ENCODE measurements around the gene PREPL. TPM values are rescaled to one million over a fixed set of nuclear protein-coding genes. Genes with fewer than 3 reads are reported as not detected.

The PREPL gene
- total and polyA plus RNA-seq, 9 donors, result 19.5 to 85.5 (median 58.6) TPM

DNA sequence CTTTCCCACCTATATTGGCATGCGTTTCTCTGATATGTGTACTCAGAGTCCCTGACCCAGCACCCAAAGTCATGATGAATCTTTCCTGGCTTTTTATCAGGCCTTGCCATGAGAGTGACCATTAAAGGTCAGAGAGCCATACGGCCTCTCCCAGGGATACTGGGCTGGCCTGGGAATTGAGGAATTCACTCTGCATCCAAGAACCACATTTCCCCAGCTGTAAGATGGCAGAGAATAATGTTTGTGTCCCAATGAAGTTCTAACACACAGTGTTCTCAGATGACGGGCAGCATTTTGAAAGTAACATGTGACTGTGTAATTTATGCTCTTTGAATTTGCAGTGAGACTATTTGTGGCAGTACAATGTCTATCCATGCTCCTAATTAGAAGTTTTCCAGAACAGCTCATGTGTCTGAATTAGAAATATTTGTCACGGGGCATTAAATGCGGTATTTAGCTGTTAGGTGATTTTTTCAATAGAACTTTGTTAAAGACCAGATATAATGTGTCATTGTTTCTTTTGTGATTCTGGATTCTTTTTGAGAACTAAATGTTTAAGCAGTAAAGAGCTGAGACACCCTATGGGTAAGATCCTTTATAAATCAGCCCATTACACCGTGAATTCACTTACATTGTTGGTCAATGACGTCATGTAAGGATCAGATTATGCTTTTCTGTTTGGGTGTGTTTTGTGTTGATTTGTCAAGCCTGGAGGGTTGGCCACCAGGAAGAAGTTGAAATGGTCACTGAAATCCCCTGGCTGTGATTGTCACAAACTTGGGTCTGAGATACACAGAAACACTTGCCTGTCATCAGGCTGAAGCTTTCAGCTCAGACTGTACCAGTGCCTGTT, 93.3 kb downstream of the PREPL start:
- no peak overlapping the region for H3K27ac ChIP-seq
- WGBS, 3 donors, result 58 to 69% (median 62%) methylated on average over 7 of the region's 7 CpGs

More for the DNA sequence above, 93.3 kb downstream of the PREPL start:
- no peak overlapping the region for H3K4me3 ChIP-seq
- intact Hi-C loops (cut with DNase I), result no loop called here
- H3K27me3 ChIP-seq, result no peaks in the 10 kb centered on the region
- H3K4me1 ChIP-seq (ENCODE audit: insufficient read depth), result no peaks in the 10 kb centered on the region
- no peak for TF ChIP-seq POLR2A (IDR thresholded peaks at IDR 0.05)
- TF ChIP-seq EP300 (IDR thresholded peaks at IDR 0.05), result peak; percentile 47
- DNase-seq, result no peak
- H3K9me3 ChIP-seq, result no peaks in the 10 kb centered on the region
- no peaks in the 10 kb centered on the region for H3K36me3 ChIP-seq

Other genes with a start within 250 kb of the PREPL start
- 10 to 100 TPM; 31.2 to 43.4 (median 35.7) TPM for gene PPM1B, start 192.6 kb downstream of the PREPL start, total RNA-seq
- gene PPM1B, start 192.6 kb downstream of the PREPL start, polyA plus RNA-seq, result 10 to 100 TPM; 27.6 to 35.8 TPM
- gene SLC3A1, start 86.0 kb downstream of the PREPL start, total RNA-seq, result 1 to 10 TPM in 1 of 7 donors, under 1 TPM in 5, not detected in 1; 0.17 to 1.2 (median 0.34) TPM
- gene SLC3A1, start 86.0 kb downstream of the PREPL start, polyA plus RNA-seq, result under 1 TPM in 1 of 2 donors, not detected in 1; 0.41 TPM
- gene CAMKMT, start 453 bp upstream of the PREPL start, total RNA-seq, result 10 to 100 TPM in 2 of 7 donors, 1 to 10 TPM in 5; 6.5 to 10.7 (median 9.3) TPM
- 1 to 10 TPM; 3.5 to 8.4 TPM for gene CAMKMT, start 453 bp upstream of the PREPL start, polyA plus RNA-seq